RWPE2 (cell line): ENCODE data around the gene LUZP1.

Experiments used
- ATAC-seq: fragments of 200-7000 bp; cut with Tn5 transposase; 3 replicates; pipeline ENCODE4 v1.9.1; 2021; ENCODE audit warnings: low read depth
- DNase-seq: peaks from one replicate; pipeline ENCODE4 v3.0.0-alpha.2; 2020; ENCODE audit warnings: low spot score
- H3K27ac ChIP-seq: fragments of 450-650 bp; 2 replicates; pipeline ENCODE4 v1.5.1; 2017; ENCODE audit warnings: mild to moderate bottlenecking; ENCODE audit not compliant: poor library complexity, severe bottlenecking
- H3K27me3 ChIP-seq: fragments of 250-450 bp; sonication (Bioruptor Pico); 2 replicates; pipeline ENCODE4 v1.5.1; 2021; ENCODE audit warnings: mild to moderate bottlenecking, moderate library complexity; ENCODE audit not compliant: insufficient read depth, poor library complexity, severe bottlenecking
- H3K36me3 ChIP-seq: fragments of 250-450 bp; sonication (Bioruptor Pico); 2 replicates; pipeline ENCODE4 v1.5.1; 2020; ENCODE audit warnings: low read depth, mild to moderate bottlenecking, moderate library complexity
- H3K4me1 ChIP-seq: fragments of 250-450 bp; sonication (Bioruptor Pico); 2 replicates; pipeline ENCODE4 v1.5.1; 2021; ENCODE audit warnings: mild to moderate bottlenecking, moderate library complexity; ENCODE audit not compliant: insufficient read depth, poor library complexity, severe bottlenecking
- H3K4me3 ChIP-seq: fragments of 250-450 bp; sonication (Bioruptor Pico); 2 replicates; pipeline ENCODE4 v1.5.1; 2021; ENCODE audit warnings: mild to moderate bottlenecking, moderate library complexity; ENCODE audit not compliant: severe bottlenecking
- H3K9me3 ChIP-seq: fragments of 250-450 bp; sonication (Bioruptor Pico); 2 replicates; pipeline ENCODE4 v1.5.1; 2021; ENCODE audit warnings: mild to moderate bottlenecking, moderate library complexity; ENCODE audit not compliant: severe bottlenecking
- TF ChIP-seq, protein P1 (sequence below): fragments of 450-650 bp; IDR thresholded peaks from one replicate; pipeline ENCODE4 v1.5.1; 2017; ENCODE audit warnings: mild to moderate bottlenecking, moderate library complexity; ENCODE audit not compliant: poor library complexity, severe bottlenecking

LUZP1 gene

DNA sequence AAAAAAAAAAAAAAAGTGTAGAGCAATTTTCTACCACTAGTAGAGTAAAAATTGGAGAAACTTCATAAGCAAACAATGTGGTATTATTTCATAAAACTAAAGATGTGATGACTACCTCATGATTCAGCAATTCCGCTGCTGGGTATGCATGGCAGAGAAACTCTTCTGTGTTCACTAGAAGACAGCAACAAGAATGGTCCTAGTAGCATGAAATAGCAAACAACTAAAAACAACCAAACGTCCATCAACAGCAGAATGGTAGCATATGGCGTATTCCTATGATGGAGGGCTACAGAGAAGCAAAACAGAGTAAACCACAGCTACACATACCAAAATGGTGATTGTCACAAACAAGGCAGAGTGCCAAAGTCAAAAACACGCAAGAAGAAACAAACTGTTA is 29.7 kb upstream of the LUZP1 start:
- no peaks in the 10 kb centered on the region for H3K9me3 ChIP-seq
- TF ChIP-seq, protein P1, sequence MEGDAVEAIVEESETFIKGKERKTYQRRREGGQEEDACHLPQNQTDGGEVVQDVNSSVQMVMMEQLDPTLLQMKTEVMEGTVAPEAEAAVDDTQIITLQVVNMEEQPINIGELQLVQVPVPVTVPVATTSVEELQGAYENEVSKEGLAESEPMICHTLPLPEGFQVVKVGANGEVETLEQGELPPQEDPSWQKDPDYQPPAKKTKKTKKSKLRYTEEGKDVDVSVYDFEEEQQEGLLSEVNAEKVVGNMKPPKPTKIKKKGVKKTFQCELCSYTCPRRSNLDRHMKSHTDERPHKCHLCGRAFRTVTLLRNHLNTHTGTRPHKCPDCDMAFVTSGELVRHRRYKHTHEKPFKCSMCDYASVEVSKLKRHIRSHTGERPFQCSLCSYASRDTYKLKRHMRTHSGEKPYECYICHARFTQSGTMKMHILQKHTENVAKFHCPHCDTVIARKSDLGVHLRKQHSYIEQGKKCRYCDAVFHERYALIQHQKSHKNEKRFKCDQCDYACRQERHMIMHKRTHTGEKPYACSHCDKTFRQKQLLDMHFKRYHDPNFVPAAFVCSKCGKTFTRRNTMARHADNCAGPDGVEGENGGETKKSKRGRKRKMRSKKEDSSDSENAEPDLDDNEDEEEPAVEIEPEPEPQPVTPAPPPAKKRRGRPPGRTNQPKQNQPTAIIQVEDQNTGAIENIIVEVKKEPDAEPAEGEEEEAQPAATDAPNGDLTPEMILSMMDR, result peak; percentile 39
- H3K27me3 ChIP-seq, result no peaks in the 10 kb centered on the region
- H3K27ac ChIP-seq, result peak overlapping the region; percentile 95
- peak; percentile 58 for ATAC-seq
- H3K36me3 ChIP-seq, result no peaks in the 10 kb centered on the region
- H3K4me1 ChIP-seq, result peaks cover 54% of the 10 kb centered on the region
- H3K4me3 ChIP-seq, result no peak overlapping the region
- DNase-seq, result no peak

DNA sequence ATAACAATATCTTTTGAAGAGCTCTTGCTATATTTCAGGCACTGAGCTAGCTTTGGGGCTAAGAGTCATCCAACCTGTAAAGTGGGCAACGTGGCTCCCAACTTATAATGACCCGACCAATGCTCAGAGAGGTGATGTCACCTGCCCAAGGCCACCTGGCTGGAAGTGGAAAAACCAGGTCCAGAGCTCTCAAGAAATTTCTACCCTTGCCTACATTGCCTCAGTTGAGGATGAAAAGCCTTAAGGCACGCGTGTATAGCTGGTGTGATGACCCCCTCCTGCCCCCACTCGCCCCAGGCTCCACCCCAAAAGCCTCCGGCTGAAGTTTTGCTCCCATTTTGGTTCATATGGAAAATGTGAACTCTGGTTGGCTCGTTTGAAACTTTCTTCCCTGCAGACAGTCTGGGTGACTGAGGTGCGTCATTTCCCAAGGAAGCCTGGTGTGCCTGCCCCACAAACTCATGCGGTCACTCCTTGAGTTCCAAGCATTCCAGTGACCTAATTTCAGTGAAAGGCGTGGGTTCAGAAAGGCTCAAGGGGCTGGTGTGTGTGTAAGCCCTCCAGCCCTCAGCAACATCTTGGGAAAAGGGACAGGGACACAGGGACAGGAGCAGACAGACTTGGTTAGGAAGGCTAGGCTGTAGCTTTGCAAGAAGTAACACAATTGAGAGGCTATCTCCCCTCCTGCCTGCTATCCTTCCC is 28.1 kb upstream of the LUZP1 start:
- Histone ChIP-seq H3K27ac (peak overlapping the region; percentile 95), H3K36me3 (no peaks in the 10 kb centered on the region), H3K9me3 (no peaks in the 10 kb centered on the region), H3K4me3 (no peak overlapping the region), H3K4me1 (peaks cover 47% of the 10 kb centered on the region), H3K27me3 (no peaks in the 10 kb centered on the region)
- ATAC-seq, result peak; percentile 87
- TF ChIP-seq, protein P1, result no peak
- DNase-seq, result peak; percentile 91

DNA sequence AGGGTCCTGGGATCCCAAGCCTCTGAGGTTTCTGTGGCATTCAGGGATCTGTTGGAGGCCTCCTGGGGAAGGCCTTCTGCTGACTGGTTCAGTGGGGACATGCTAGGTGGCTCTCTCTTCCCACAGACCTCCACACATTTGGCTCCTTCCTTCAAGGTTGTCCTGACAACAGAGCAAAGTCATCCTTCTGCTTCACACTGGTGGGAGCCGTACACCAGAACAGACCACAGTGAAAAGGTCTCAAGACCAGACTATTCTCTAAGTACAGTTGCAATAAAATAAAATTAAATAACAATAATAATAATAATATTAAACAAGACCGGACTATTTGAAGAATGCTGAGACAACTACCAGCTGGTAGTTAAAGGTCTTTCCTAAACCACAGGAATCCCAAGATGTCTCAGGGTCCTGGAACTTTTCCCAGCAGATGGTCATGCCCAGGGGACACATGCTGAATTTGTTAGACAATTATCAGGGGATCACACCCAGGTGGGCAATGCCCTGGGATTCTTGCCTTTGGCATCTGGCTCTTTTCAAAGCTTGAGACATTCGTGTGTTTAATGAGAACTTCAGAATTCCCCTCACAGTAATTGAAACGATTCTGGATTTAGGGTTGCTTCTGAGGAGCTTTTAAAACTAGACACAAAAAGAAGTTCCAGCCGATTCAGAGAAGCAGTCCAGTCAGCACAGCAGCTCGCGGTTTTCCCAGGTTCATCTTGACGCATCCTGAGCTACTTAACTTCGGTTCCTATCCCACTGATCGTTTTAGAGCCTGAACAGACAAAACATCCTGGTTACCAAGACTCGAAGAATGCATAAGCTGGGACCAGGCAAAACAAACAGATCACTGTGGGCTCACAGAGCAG is 25.7 kb upstream of the LUZP1 start:
- H3K9me3 ChIP-seq, result no peaks in the 10 kb centered on the region
- peak overlapping the region; percentile 95 for H3K27ac ChIP-seq
- TF ChIP-seq, protein P1, result no peak
- peaks cover 48% of the 10 kb centered on the region for H3K4me1 ChIP-seq
- no peak overlapping the region for H3K4me3 ChIP-seq
- H3K36me3 ChIP-seq, result no peaks in the 10 kb centered on the region
- DNase-seq (no peak), ATAC-seq (peak; percentile 13; the same call in 2 of the 3 replicates)
- no peaks in the 10 kb centered on the region for H3K27me3 ChIP-seq

DNA sequence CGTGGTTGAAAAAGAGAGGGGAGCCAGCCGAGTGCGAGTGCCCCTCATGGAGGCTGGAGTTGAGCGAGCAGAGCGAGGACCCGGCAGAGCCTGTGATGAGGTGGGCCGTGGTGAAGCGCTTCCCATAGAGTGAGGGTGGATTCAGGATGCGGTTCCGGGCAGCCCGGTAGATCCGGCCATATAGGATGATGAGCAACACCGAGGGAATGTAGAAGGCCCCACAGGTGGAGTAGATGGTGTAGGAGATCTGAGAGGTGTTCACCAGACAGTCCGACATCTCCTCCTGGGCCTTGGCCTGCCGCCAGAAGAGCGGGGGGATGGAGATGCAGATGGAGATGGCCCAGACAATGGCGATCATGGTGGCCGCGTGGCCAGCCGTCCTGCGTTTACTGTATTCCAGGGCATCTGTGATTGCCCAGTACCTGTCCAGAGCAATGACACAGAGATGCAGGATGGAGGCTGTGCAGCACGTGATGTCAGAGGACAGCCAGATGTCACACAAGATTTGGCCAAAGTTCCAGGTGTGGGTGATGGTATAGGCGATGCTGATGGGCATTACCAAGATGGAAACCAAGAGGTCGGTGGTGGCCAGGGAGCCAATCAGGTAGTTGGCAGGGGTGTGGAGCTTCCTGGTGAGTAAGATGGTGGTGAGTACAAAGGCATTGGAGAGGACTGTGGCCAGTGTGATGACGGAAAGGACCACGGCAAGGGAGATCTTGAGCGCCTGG is 24.9 kb upstream of the LUZP1 start:
- H3K27ac ChIP-seq, result peak overlapping the region; percentile 95
- no peak overlapping the region for H3K4me3 ChIP-seq
- H3K9me3 ChIP-seq, result no peaks in the 10 kb centered on the region
- no peaks in the 10 kb centered on the region for H3K27me3 ChIP-seq
- ATAC-seq (no peak), DNase-seq (no peak)
- no peaks in the 10 kb centered on the region for H3K36me3 ChIP-seq
- H3K4me1 ChIP-seq, result peaks cover 51% of the 10 kb centered on the region
- TF ChIP-seq, protein P1, result no peak
